ENCODE results near the gene DDX17.

DDX17 gene

GRCh38 chr22:38465673-38466490 is 40.2 kb downstream of the DDX17 start:
- no peak for DNase-seq (ENCODE audit: low spot score)

GRCh38 chr22:38464992-38465672 is 41.0 kb downstream of the DDX17 start:
- no peak for DNase-seq (ENCODE audit: low spot score)

GRCh38 chr22:38462960-38463784 is 42.9 kb downstream of the DDX17 start:
- DNase-seq (ENCODE audit: low spot score): no peak

- DNase-seq (ENCODE audit: low spot score): peak; percentile 60
Observed at GRCh38 chr22:38461414-38462081, 44.6 kb downstream of the DDX17 start.

GRCh38 chr22:38461057-38461413 is 45.1 kb downstream of the DDX17 start:
- no peak for DNase-seq (ENCODE audit: low spot score)

- no peak for DNase-seq (ENCODE audit: low spot score)
Observed at GRCh38 chr22:38460426-38460840, 45.7 kb downstream of the DDX17 start.

GRCh38 chr22:38456841-38457699 is 49.0 kb downstream of the DDX17 start:
- DNase-seq (ENCODE audit: low spot score): no peak

- no peak for DNase-seq (ENCODE audit: low spot score)
Observed at GRCh38 chr22:38456272-38456835, 49.8 kb downstream of the DDX17 start.

- DNase-seq (ENCODE audit: low spot score): no peak
Observed at GRCh38 chr22:38455530-38456271, 50.4 kb downstream of the DDX17 start.

GRCh38 chr22:38455076-38455529 is 51.0 kb downstream of the DDX17 start, which contains the start of gene KCNJ4:
TSS of gene KCNJ4 (minus strand) at chr22:38455199. CDS start at chr22:38428132, 27,067 bp downstream.
- DNase-seq (ENCODE audit: low spot score): no peak

GRCh38 chr22:38454353-38455075 is 51.6 kb downstream of the DDX17 start:
- DNase-seq (ENCODE audit: low spot score): no peak

GRCh38 chr22:38453996-38454352 is 52.1 kb downstream of the DDX17 start:
- no peak for DNase-seq (ENCODE audit: low spot score)

- no peak for DNase-seq (ENCODE audit: low spot score)
Observed at GRCh38 chr22:38453066-38453672, 52.9 kb downstream of the DDX17 start.

GRCh38 chr22:38452373-38453065 is 53.6 kb downstream of the DDX17 start:
- DNase-seq (ENCODE audit: low spot score): peak; percentile 9

- DNase-seq (ENCODE audit: low spot score): no peak
Observed at GRCh38 chr22:38451864-38452263, 54.2 kb downstream of the DDX17 start.

GRCh38 chr22:38451404-38451803 is 54.7 kb downstream of the DDX17 start:
- DNase-seq (ENCODE audit: low spot score): no peak

GRCh38 chr22:38450234-38450797 is 55.8 kb downstream of the DDX17 start:
- no peak for DNase-seq (ENCODE audit: low spot score)

- DNase-seq (ENCODE audit: low spot score): no peak
Observed at GRCh38 chr22:38449776-38450175, 56.3 kb downstream of the DDX17 start.
